Right lung (tissue), 10 donors: Measurements from ENCODE around the gene SHE. TPM values are rescaled to one million over a fixed set of nuclear protein-coding genes. Genes with fewer than 3 reads are reported as not detected.
"Not testable (repeated sequence)": the region's sequence is repeated elsewhere in the genome, so short reads cannot be mapped to it uniquely, and the experiment has no call there.

Source experiments
- DNase-seq, 2 donors: peaks; one replicate each; pipeline ENCODE4 v3.0.0-alpha.2; 2013
- long read RNA-seq, 8 donors: transcript quantifications; one replicate each; lab custom pipeline, GENCODE V29; 2026
- polyA plus RNA-seq, 5 donors: library from polyadenylated mRNA; unstranded; fragments of 120-200 nt; gene quantifications; one replicate each; pipeline versions ENCODE4 v1.2.1 to v1.2.3, GENCODE V29; 2013; ENCODE audit warnings: inconsistent platforms in 1 of 5, low replicate concordance in 1 of 5; ENCODE audit not compliant: insufficient read length in 5 of 5, insufficient read depth in 1 of 5

SHE gene
- 10 to 100 TPM; 16.9 to 20.7 (median 18.3) TPM for polyA plus RNA-seq
- long read RNA-seq, donor 1, full-length matches to known transcripts = 5 of 11 reads
- long read RNA-seq, donor 1, partial matches to known transcripts = 6 of 11 reads
- long read RNA-seq, donor 1, other reads (novel, unspliced or antisense) = 0 of 11 reads
- long read RNA-seq, donor 2, full-length matches to known transcripts = 2 of 2 reads
- long read RNA-seq, donor 2, partial matches to known transcripts = 0 of 2 reads
- long read RNA-seq, donor 2, other reads (novel, unspliced or antisense) = 0 of 2 reads
- long read RNA-seq, donor 3, full-length matches to known transcripts = 1 of 6 reads
- long read RNA-seq, donor 3, partial matches to known transcripts = 5 of 6 reads
- long read RNA-seq, donor 3, other reads (novel, unspliced or antisense) = 0 of 6 reads
- long read RNA-seq, donor 4, full-length matches to known transcripts = 3 of 3 reads
- long read RNA-seq, donor 4, partial matches to known transcripts = 0 of 3 reads
- long read RNA-seq, donor 4, other reads (novel, unspliced or antisense) = 0 of 3 reads
- long read RNA-seq, donor 5 = 0 reads
- long read RNA-seq, donor 6, full-length matches to known transcripts = 2 of 16 reads
- long read RNA-seq, donor 6, partial matches to known transcripts = 14 of 16 reads
- long read RNA-seq, donor 6, other reads (novel, unspliced or antisense) = 0 of 16 reads
- long read RNA-seq, donor 7, full-length matches to known transcripts = 9 of 17 reads
- long read RNA-seq, donor 7, partial matches to known transcripts = 8 of 17 reads
- long read RNA-seq, donor 7, other reads (novel, unspliced or antisense) = 0 of 17 reads
- long read RNA-seq, donor 8, partial matches to known transcripts = 0 of 1 reads
- long read RNA-seq, donor 8, other reads (novel, unspliced or antisense) = 0 of 1 reads

- DNase-seq = no peak
These were observed at the start of gene SHE, which contains the start of gene TDRD10 for GRCh38 chr1:154502066-154502743. Gene SHE, minus strand, starts transcription at chr1:154502412. Its CDS starts 386 bp downstream, at chr1:154502026. Gene TDRD10, plus strand, starts transcription at chr1:154502219. Its CDS starts 4,685 bp downstream, at chr1:154506904.

GRCh38 chr1:154551474-154551873, 49.3 kb upstream of the SHE start:
- no peak for DNase-seq

GRCh38 chr1:154550657-154551056, 48.4 kb upstream of the SHE start:
- no peak for DNase-seq

- DNase-seq = no peak
These were observed 47.9 kb upstream of the SHE start for GRCh38 chr1:154550070-154550469.

- no peak for DNase-seq
These were observed 47.1 kb upstream of the SHE start for GRCh38 chr1:154549202-154549770.

GRCh38 chr1:154548028-154548427, 45.8 kb upstream of the SHE start:
- no peak for DNase-seq

GRCh38 chr1:154547105-154547732, 45.0 kb upstream of the SHE start:
- no peak for DNase-seq

GRCh38 chr1:154546264-154547063, 44.3 kb upstream of the SHE start:
- no peak for DNase-seq

- DNase-seq = no peak
These were observed 39.0 kb upstream of the SHE start for GRCh38 chr1:154541231-154541630.

GRCh38 chr1:154539486-154540483, 37.6 kb upstream of the SHE start:
- no peak for DNase-seq

- DNase-seq = no peak
These were observed 34.4 kb upstream of the SHE start for GRCh38 chr1:154536570-154536969.

- DNase-seq = no peak
These were observed 32.0 kb upstream of the SHE start for GRCh38 chr1:154533952-154534844.

- DNase-seq = not testable (repeated sequence)
These were observed 29.7 kb upstream of the SHE start for GRCh38 chr1:154531950-154532349.

GRCh38 chr1:154529308-154529707, 27.1 kb upstream of the SHE start:
- DNase-seq = no peak

GRCh38 chr1:154527192-154527591, 25.0 kb upstream of the SHE start:
- DNase-seq = no peak

GRCh38 chr1:154524881-154525280, 22.7 kb upstream of the SHE start:
- no peak for DNase-seq

GRCh38 chr1:154521695-154522094, 19.5 kb upstream of the SHE start:
- no peak for DNase-seq

- DNase-seq = no peak
These were observed 18.1 kb upstream of the SHE start for GRCh38 chr1:154520333-154520732.
